HG03342 (cell line): ENCODE results near the gene DAAM2.

ENCODE experiments used
- ATAC-seq: cut with Tn5 transposase; IDR thresholded peaks from one replicate; pipeline ENCODE4 v1.9.1; 2021; ENCODE audit warnings: mild to moderate bottlenecking, moderate library complexity; ENCODE audit not compliant: unreplicated experiment

Gene DAAM2

GRCh38 chr6:39843305-39844020, 51.3 kb downstream of the DAAM2 start:
- ATAC-seq, result no peak

GRCh38 chr6:39844866-39845265, 52.7 kb downstream of the DAAM2 start:
- no peak for ATAC-seq

- ATAC-seq, result no peak
These were observed 55.0 kb downstream of the DAAM2 start for GRCh38 chr6:39847221-39847620.

GRCh38 chr6:39848171-39848570, 56.0 kb downstream of the DAAM2 start:
- ATAC-seq, result no peak

GRCh38 chr6:39849228-39849627, 57.1 kb downstream of the DAAM2 start:
- no peak for ATAC-seq

- ATAC-seq, result no peak
These were observed 57.6 kb downstream of the DAAM2 start for GRCh38 chr6:39849764-39850163.

- no peak for ATAC-seq
These were observed 58.6 kb downstream of the DAAM2 start for GRCh38 chr6:39850736-39851297.

- no peak for ATAC-seq
These were observed 59.2 kb downstream of the DAAM2 start for GRCh38 chr6:39851331-39851730.

- no peak for ATAC-seq
These were observed 60.1 kb downstream of the DAAM2 start for GRCh38 chr6:39852324-39852723.

GRCh38 chr6:39853604-39854003, 61.4 kb downstream of the DAAM2 start:
- no peak for ATAC-seq

GRCh38 chr6:39855356-39855995, 63.3 kb downstream of the DAAM2 start:
- no peak for ATAC-seq

- no peak for ATAC-seq
These were observed 66.8 kb downstream of the DAAM2 start for GRCh38 chr6:39859025-39859424.

- no peak for ATAC-seq
These were observed 69.5 kb downstream of the DAAM2 start for GRCh38 chr6:39861663-39862062.

GRCh38 chr6:39865011-39865888, 73.1 kb downstream of the DAAM2 start:
- ATAC-seq, result no peak

- ATAC-seq, result no peak
These were observed 75.4 kb downstream of the DAAM2 start for GRCh38 chr6:39867592-39867991.

GRCh38 chr6:39870950-39871349, 78.8 kb downstream of the DAAM2 start:
- no peak for ATAC-seq

- ATAC-seq, result no peak
These were observed 81.3 kb downstream of the DAAM2 start for GRCh38 chr6:39873439-39873838.

- ATAC-seq, result no peak
These were observed 83.9 kb downstream of the DAAM2 start for GRCh38 chr6:39876111-39876510.

- no peak for ATAC-seq
These were observed 84.7 kb downstream of the DAAM2 start for GRCh38 chr6:39876826-39877225.

GRCh38 chr6:39879535-39879934, 87.4 kb downstream of the DAAM2 start:
- ATAC-seq, result no peak

GRCh38 chr6:39880594-39880993, 88.4 kb downstream of the DAAM2 start:
- ATAC-seq, result no peak
